ENCODE measurements around the gene AMHR2.

Gene AMHR2

DNA sequence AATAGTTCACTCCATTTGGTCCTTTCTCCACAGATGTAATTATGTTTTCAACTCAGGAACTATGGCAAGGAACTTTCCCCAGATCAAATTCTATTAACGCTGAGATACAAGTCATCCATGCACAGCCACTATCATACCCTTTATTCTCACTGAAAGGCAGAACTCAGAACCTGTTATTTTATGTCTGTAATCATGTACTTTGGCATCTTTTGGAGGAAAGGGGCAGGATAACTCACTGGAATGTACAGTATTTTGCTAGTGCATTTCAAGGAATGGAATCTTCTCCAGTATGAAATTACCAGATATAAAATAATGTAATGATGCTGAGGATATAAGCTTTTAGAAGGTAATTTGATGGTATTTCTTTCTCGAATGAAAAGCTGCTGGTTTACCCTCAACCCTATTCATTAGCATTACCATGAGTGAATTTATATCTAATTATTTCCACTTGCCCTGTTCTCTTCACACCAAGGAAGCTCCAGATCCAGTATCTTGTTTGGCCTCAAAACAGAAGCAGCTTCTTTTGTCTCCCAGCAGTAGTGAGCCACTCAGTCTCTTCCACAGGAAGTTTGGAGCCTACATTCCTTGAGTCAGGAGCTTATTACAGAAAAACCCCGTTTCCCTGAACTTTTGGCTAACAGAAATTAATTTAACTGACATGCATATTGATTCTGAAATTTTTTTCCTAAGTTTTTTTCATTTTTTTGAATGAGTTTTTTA, 10.0 kb upstream of the AMHR2 start:
- TF ChIP-seq FOXM1 (IDR thresholded peaks at IDR 0.05; ENCODE audit: borderline replicate concordance, low read depth) (no peak), YY1 (IDR thresholded peaks at IDR 0.05; ENCODE audit: low read depth) (no peak), CREB1 (IDR thresholded peaks at IDR 0.05; ENCODE audit: low read depth) (no peak), TCF12 (IDR thresholded peaks at IDR 0.05; ENCODE audit: low read depth) (no peak), ZBTB7A (IDR thresholded peaks at IDR 0.05; ENCODE audit: low read depth) (no peak), EGR1 (IDR thresholded peaks at IDR 0.05) (no peak), EP300 (IDR thresholded peaks at IDR 0.05; ENCODE audit: borderline replicate concordance) (no peak), TAF1 (IDR thresholded peaks at IDR 0.05; ENCODE audit: low read depth) (no peak), TEAD4 (IDR thresholded peaks at IDR 0.05) (no peak), NFIC (IDR thresholded peaks at IDR 0.05) (no peak), CEBPB (IDR thresholded peaks at IDR 0.05) (no peak), RAD21 (IDR thresholded peaks at IDR 0.05; ENCODE audit: low read depth) (no peak)
- TF ChIP-seq, protein P1, sequence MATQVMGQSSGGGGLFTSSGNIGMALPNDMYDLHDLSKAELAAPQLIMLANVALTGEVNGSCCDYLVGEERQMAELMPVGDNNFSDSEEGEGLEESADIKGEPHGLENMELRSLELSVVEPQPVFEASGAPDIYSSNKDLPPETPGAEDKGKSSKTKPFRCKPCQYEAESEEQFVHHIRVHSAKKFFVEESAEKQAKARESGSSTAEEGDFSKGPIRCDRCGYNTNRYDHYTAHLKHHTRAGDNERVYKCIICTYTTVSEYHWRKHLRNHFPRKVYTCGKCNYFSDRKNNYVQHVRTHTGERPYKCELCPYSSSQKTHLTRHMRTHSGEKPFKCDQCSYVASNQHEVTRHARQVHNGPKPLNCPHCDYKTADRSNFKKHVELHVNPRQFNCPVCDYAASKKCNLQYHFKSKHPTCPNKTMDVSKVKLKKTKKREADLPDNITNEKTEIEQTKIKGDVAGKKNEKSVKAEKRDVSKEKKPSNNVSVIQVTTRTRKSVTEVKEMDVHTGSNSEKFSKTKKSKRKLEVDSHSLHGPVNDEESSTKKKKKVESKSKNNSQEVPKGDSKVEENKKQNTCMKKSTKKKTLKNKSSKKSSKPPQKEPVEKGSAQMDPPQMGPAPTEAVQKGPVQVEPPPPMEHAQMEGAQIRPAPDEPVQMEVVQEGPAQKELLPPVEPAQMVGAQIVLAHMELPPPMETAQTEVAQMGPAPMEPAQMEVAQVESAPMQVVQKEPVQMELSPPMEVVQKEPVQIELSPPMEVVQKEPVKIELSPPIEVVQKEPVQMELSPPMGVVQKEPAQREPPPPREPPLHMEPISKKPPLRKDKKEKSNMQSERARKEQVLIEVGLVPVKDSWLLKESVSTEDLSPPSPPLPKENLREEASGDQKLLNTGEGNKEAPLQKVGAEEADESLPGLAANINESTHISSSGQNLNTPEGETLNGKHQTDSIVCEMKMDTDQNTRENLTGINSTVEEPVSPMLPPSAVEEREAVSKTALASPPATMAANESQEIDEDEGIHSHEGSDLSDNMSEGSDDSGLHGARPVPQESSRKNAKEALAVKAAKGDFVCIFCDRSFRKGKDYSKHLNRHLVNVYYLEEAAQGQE (IDR thresholded peaks at IDR 0.05; ENCODE audit: low read depth), result no peak
- TF ChIP-seq, protein P2, sequence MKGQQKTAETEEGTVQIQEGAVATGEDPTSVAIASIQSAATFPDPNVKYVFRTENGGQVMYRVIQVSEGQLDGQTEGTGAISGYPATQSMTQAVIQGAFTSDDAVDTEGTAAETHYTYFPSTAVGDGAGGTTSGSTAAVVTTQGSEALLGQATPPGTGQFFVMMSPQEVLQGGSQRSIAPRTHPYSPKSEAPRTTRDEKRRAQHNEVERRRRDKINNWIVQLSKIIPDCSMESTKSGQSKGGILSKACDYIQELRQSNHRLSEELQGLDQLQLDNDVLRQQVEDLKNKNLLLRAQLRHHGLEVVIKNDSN (IDR thresholded peaks at IDR 0.05), result no peak
- TF ChIP-seq, protein P3, sequence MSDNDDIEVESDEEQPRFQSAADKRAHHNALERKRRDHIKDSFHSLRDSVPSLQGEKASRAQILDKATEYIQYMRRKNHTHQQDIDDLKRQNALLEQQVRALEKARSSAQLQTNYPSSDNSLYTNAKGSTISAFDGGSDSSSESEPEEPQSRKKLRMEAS (IDR thresholded peaks at IDR 0.05), result no peak

DNA sequence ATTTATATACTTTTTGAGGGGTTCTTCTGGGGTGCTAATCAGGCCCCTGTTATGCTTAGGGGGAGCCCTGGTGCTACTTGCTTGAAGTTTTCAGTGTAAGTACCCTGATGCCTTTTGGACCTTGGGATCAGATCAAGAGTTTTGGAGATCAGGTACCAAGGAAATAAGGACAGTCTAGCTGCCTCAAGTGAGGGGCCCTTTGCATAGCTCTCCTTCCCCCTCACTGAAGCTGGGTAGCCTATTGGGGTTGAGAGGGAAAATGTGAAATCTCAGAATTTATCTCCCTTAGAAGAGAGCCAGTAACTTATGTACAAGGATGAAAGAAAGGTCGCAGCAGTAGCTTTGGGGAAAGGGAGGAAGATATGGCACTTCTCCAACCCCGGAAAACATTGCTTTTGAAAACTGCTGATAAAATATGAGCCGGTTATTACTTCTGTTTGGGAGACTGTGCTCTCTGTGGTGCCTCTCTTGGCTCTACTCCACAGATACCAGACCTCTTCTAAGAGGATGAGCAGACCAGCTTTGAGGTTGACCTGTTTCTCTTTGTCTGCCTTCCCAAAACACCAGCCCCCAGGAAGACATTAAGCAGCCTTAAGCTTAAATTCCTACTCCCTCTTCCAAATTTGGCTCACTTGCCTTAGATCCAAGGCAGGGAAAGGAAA, 8.8 kb upstream of the AMHR2 start:
- TF ChIP-seq ZBTB7A (IDR thresholded peaks at IDR 0.05; ENCODE audit: low read depth) (no peak), FOXM1 (IDR thresholded peaks at IDR 0.05; ENCODE audit: borderline replicate concordance, low read depth) (no peak), YY1 (IDR thresholded peaks at IDR 0.05; ENCODE audit: low read depth) (no peak), TEAD4 (IDR thresholded peaks at IDR 0.05) (no peak), CEBPB (IDR thresholded peaks at IDR 0.05) (no peak), EGR1 (IDR thresholded peaks at IDR 0.05) (no peak), CREB1 (IDR thresholded peaks at IDR 0.05; ENCODE audit: low read depth) (no peak), TAF1 (IDR thresholded peaks at IDR 0.05; ENCODE audit: low read depth) (no peak), TCF12 (IDR thresholded peaks at IDR 0.05; ENCODE audit: low read depth) (no peak), NFIC (IDR thresholded peaks at IDR 0.05) (no peak)
- TF ChIP-seq, protein P3 (IDR thresholded peaks at IDR 0.05), result no peak

DNA sequence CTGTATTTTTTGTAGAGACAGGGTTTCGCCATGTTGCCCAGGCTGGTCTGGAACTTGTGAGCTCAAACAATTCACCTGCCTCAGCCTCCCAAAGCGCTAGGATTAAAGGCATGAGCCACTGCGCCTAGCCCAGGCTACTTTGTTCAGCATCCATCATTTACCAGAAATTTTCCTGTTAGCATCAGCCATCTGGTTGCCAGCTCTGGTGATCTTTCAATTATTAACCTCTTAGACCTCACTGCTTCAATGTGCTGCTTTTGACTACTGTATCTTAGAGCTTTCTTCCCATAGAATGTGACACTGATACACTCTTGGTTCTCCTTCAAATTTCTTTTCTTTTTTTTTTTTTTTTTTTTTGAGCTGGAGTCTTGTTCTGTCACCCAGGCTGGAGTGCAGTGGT, 5.4 kb upstream of the AMHR2 start:
- TF ChIP-seq, protein P1 (IDR thresholded peaks at IDR 0.05; ENCODE audit: low read depth), result no peak
- TF ChIP-seq YY1 (IDR thresholded peaks at IDR 0.05; ENCODE audit: low read depth) (no peak), NFIC (IDR thresholded peaks at IDR 0.05) (no peak), ZBTB7A (IDR thresholded peaks at IDR 0.05; ENCODE audit: low read depth) (no peak), EP300 (IDR thresholded peaks at IDR 0.05; ENCODE audit: borderline replicate concordance) (no peak), RAD21 (IDR thresholded peaks at IDR 0.05; ENCODE audit: low read depth) (no peak), CREB1 (IDR thresholded peaks at IDR 0.05; ENCODE audit: low read depth) (no peak), TEAD4 (IDR thresholded peaks at IDR 0.05) (no peak), EGR1 (IDR thresholded peaks at IDR 0.05) (no peak), FOXM1 (IDR thresholded peaks at IDR 0.05; ENCODE audit: borderline replicate concordance, low read depth) (no peak), CEBPB (IDR thresholded peaks at IDR 0.05) (no peak), TCF12 (IDR thresholded peaks at IDR 0.05; ENCODE audit: low read depth) (no peak)
- TF ChIP-seq, protein P3 (IDR thresholded peaks at IDR 0.05), result no peak
- TF ChIP-seq, protein P2 (IDR thresholded peaks at IDR 0.05), result no peak

DNA sequence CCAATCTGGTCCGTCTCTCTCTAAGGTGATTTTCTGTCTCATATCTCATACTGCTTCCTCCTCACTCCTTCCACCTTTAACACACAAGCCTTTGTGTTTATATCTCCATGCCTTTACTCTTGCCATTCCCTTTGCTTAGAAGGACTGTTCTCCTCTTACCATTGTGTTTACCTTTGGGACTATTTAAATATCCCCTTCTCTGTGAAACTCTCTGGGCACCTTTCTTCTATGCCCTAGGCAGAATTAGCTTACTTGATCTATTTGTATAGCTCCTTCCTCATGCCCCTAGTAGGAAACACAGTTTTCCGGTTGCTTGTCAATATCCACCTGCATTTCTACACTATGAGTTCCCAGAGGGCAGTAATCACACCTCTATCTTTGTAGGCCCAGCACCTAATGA, 3.9 kb upstream of the AMHR2 start:
- TF ChIP-seq TCF12 (IDR thresholded peaks at IDR 0.05; ENCODE audit: low read depth) (no peak), CEBPB (IDR thresholded peaks at IDR 0.05) (no peak), NFIC (IDR thresholded peaks at IDR 0.05) (no peak), CREB1 (IDR thresholded peaks at IDR 0.05; ENCODE audit: low read depth) (no peak), FOXM1 (IDR thresholded peaks at IDR 0.05; ENCODE audit: borderline replicate concordance, low read depth) (no peak), TEAD4 (IDR thresholded peaks at IDR 0.05) (no peak), ZBTB7A (IDR thresholded peaks at IDR 0.05; ENCODE audit: low read depth) (no peak), EP300 (IDR thresholded peaks at IDR 0.05; ENCODE audit: borderline replicate concordance) (no peak), RAD21 (IDR thresholded peaks at IDR 0.05; ENCODE audit: low read depth) (no peak), YY1 (IDR thresholded peaks at IDR 0.05; ENCODE audit: low read depth) (no peak), EGR1 (IDR thresholded peaks at IDR 0.05) (no peak), TAF1 (IDR thresholded peaks at IDR 0.05; ENCODE audit: low read depth) (no peak)
- TF ChIP-seq, protein P3 (IDR thresholded peaks at IDR 0.05), result no peak
- TF ChIP-seq, protein P2 (IDR thresholded peaks at IDR 0.05), result no peak
- TF ChIP-seq, protein P1 (IDR thresholded peaks at IDR 0.05; ENCODE audit: low read depth), result no peak
